GM12872 (cell line): ENCODE measurements around the gene LAG3.

Experiments
- TF ChIP-seq, protein P1 (sequence below): IDR thresholded peaks from 3 replicates; pipeline ENCODE4 v1.5.1; 2011; ENCODE audit warnings: low read depth, mild to moderate bottlenecking, low read length, moderate library complexity; ENCODE audit not compliant: insufficient read depth

LAG3 gene

DNA sequence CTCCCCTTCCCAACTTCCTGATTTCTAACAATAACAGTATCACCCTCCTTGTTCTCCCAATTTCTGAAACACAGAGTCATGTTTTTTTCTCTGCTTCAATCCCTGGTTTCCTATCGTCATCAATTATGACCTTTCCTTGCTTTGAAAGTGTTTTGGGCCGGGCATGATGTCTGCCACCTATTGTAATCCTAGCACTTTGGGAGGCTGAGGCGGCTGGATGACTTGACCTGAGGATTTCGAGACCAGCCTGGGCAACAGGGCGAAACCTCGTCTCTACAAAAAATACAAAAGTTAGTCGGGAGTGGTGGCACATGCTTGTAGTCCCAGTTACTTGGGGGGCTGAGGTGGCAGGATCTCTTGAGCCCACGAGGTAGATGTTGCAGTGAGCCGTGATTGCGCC, 36.7 kb downstream of the LAG3 start:
- TF ChIP-seq, protein P1, sequence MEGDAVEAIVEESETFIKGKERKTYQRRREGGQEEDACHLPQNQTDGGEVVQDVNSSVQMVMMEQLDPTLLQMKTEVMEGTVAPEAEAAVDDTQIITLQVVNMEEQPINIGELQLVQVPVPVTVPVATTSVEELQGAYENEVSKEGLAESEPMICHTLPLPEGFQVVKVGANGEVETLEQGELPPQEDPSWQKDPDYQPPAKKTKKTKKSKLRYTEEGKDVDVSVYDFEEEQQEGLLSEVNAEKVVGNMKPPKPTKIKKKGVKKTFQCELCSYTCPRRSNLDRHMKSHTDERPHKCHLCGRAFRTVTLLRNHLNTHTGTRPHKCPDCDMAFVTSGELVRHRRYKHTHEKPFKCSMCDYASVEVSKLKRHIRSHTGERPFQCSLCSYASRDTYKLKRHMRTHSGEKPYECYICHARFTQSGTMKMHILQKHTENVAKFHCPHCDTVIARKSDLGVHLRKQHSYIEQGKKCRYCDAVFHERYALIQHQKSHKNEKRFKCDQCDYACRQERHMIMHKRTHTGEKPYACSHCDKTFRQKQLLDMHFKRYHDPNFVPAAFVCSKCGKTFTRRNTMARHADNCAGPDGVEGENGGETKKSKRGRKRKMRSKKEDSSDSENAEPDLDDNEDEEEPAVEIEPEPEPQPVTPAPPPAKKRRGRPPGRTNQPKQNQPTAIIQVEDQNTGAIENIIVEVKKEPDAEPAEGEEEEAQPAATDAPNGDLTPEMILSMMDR: no peak

DNA sequence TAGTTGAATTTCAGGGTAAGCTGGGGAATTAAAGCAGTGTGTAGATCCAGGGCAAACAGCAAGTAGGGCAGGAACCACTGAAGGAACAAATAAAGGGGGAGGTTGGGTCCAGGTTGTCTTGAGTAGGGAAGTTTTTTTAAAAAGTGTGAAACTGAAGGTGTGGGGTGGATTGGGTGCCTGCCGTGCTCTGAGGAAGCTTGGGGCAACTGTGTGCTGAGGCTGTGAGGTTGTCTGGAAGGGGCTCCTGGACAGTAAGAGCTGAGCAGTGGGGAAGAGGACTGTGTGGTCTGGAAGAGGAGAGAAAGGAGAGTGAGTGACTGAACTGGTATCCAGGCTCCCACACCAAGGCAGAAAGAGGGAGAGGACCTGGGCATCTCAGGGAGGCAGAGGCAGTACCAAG, 38.4 kb downstream of the LAG3 start:
- TF ChIP-seq, protein P1: no peak

DNA sequence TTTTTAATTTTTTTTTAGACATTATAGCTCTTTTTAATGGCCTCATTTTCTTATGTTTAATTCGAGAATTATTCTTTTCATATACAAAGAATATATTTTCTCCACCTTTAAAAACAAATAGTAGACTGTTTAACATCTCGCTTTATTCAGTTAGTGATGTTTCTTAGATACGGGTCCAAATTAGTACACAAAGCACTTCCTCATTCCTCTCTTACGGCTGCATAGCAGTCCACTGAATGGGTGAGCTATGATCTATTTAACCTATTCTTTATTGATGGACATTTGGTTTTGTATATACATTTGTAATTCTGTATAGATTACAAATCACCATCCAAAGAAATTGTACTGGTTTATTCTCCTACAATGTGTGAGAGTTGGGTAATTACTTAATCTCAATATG, 41.0 kb downstream of the LAG3 start:
- TF ChIP-seq, protein P1: no peak

DNA sequence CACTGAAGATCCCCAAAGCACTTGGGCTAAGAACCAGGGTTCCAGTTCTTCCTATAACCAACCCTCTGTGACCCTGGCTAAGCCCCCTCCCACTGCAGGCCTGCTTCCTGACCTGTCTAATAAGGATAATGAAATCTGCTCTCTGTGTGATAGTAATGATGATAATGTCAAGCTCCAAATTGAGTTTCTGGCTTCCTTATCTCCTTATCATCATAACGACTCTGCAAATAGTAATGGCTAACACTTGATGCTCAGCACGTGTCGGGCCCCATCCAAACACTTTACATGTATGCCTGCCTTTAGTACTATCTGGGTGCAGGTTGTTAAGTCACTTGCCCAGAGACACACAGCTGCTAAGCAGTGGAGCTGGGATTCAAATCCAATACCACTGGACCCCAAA, 44.3 kb downstream of the LAG3 start:
- TF ChIP-seq, protein P1: no peak

DNA sequence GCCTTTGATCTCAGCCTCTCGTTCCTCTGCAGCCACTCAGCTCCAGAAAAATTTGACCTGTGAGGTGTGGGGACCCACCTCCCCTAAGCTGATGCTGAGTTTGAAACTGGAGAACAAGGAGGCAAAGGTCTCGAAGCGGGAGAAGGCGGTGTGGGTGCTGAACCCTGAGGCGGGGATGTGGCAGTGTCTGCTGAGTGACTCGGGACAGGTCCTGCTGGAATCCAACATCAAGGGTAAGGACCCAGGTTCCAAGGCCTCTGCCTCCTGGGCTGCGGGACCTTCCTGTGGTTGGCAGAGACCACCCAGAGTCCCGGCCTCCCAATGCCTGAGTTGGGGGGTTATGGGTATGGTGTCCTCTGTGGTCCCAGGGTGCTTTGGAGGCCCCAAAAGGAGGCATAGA, 44.8 kb downstream of the LAG3 start:
- TF ChIP-seq, protein P1: no peak

DNA sequence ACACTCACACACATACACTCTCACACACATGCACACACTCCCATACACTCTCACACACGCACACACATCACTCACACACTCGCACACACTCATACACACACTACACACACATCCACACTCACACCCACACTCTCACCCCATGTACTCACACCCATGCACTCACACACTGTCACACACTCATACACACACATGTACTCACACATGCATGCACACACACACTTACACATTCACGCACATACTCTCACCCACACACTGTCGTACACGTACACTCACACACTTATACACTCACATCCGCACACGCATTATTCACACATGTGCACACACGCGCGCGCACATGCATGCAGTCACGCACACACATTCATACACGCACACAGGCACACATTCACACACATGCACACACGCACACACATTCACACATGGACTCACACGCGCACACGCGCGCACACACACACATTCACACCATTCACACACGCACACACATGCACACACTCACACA, 45.4 kb downstream of the LAG3 start:
- TF ChIP-seq, protein P1: no peak

DNA sequence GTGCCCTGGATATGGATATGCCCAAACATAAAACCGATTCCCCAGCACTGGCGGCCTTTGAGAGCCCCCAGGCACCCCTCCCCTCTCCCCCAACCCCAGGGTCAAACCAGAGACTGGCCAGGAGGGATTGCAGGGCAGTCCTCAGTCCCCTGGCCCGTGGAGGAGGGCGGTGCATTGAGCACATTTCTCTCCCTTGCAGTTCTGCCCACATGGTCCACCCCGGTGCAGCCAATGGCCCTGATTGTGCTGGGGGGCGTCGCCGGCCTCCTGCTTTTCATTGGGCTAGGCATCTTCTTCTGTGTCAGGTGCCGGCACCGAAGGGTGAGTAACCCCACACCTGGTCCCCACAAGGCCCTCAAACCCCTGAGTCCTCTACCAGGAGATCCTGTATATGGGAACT, 45.9 kb downstream of the LAG3 start:
- TF ChIP-seq, protein P1: no peak

DNA sequence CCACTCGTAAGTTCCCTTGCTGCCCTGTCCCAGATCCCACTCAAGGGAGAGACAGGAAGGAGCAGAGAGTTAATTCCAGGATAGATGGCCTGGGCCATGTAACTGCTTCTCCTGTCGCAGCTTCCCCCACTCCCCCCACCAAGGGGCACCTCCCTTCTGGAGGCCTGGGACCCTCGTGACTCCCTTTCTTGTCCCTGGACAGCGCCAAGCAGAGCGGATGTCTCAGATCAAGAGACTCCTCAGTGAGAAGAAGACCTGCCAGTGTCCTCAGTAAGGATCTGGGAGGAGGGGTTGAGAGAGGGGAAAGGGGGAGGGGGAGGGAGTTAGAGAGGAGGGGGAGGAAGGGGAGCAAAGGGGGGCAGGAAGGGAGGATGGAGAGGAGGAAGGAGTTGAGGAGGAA, 46.3 kb downstream of the LAG3 start:
- TF ChIP-seq, protein P1: no peak
